ENCODE data around the gene DBNDD2. TPM values are rescaled to one million over a fixed set of nuclear protein-coding genes. Genes with fewer than 3 reads are reported as not detected.

The DBNDD2 gene
- total and polyA plus RNA-seq, 2 experiments from 2014 or later: 62.9 to 89.3 TPM

GRCh38 chr20:45423700-45424099 lies 15.6 kb downstream of the DBNDD2 start:
- Histone ChIP-seq H3K9me3 (ENCODE audit: low read depth) (no peaks in the 10 kb centered on the region), H3K27ac (no peak overlapping the region), H3K4me3 (no peak overlapping the region), H3K36me3 (peaks cover 33% of the 10 kb centered on the region), H3K27me3 (no peaks in the 10 kb centered on the region), H3K4me1 (ENCODE audit: low read depth) (no peaks in the 10 kb centered on the region)
- TF ChIP-seq, protein P1, sequence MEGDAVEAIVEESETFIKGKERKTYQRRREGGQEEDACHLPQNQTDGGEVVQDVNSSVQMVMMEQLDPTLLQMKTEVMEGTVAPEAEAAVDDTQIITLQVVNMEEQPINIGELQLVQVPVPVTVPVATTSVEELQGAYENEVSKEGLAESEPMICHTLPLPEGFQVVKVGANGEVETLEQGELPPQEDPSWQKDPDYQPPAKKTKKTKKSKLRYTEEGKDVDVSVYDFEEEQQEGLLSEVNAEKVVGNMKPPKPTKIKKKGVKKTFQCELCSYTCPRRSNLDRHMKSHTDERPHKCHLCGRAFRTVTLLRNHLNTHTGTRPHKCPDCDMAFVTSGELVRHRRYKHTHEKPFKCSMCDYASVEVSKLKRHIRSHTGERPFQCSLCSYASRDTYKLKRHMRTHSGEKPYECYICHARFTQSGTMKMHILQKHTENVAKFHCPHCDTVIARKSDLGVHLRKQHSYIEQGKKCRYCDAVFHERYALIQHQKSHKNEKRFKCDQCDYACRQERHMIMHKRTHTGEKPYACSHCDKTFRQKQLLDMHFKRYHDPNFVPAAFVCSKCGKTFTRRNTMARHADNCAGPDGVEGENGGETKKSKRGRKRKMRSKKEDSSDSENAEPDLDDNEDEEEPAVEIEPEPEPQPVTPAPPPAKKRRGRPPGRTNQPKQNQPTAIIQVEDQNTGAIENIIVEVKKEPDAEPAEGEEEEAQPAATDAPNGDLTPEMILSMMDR (IDR thresholded peaks at IDR 0.05; ENCODE audit: low read depth, low read length): no peak
- DNase-seq (ENCODE audit: low read depth in 1 of 2, low spot score in 1 of 2): no peak

DNA sequence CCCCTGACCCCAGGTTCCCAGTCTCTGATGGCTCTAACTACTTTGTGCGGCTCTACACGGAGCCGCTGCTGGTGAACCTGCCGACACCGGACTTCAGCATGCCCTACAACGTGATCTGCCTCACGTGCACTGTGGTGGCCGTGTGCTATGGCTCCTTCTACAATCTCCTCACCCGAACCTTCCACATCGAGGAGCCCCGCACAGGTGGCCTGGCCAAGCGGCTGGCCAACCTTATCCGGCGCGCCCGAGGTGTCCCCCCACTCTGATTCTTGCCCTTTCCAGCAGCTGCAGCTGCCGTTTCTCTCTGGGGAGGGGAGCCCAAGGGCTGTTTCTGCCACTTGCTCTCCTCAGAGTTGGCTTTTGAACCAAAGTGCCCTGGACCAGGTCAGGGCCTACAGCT lies 17.5 kb downstream of the DBNDD2 start:
- Histone ChIP-seq H3K4me1 (ENCODE audit: low read depth) (no peaks in the 10 kb centered on the region), H3K27ac (no peak overlapping the region), H3K36me3 (peaks cover 26% of the 10 kb centered on the region), H3K4me3 (no peak overlapping the region), H3K27me3 (no peaks in the 10 kb centered on the region), H3K9me3 (ENCODE audit: low read depth) (no peaks in the 10 kb centered on the region)
- TF ChIP-seq, protein P1 (IDR thresholded peaks at IDR 0.05; ENCODE audit: low read depth, low read length): no peak
- no peak for DNase-seq (ENCODE audit: low read depth in 1 of 2, low spot score in 1 of 2)

DNA sequence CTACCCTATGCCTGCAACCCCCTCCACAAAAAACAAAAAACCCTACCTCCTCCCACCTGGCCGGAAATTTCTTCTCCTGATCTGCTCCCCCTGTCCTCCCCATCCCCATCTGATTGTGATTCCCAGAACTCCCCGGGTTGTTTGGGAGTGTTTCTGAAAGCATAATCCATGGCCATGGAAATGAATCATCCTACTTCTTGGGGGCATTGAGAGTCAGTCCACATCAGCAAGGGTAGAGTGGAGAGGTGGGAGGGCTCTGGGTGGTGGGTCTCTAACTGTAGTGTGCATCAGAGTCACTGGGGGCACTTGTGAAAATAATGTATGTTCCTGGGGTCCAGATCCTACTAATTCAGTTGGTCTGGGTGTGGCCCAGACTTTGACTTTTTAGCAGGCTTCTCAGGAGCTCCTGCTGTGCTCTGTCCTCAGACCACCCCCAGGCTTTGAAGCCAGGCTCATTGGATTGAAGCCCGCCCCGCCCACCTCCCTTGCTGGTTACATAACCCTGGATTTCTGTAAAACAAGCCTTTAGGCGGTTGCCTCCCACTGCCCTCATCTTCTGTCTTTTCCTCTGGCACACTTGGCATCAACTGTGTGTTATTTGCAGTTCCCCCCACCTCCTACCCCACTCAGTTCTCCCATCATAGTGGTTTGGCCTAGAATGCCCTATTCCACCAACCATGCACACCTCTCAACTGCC lies 18.4 kb downstream of the DBNDD2 start:
- TF ChIP-seq, protein P1 (IDR thresholded peaks at IDR 0.05; ENCODE audit: low read depth, low read length): no peak
- no peak for DNase-seq (ENCODE audit: low read depth in 1 of 2, low spot score in 1 of 2)
- Histone ChIP-seq H3K27ac (no peak overlapping the region), H3K4me3 (no peak overlapping the region), H3K9me3 (ENCODE audit: low read depth) (no peaks in the 10 kb centered on the region), H3K4me1 (ENCODE audit: low read depth) (no peaks in the 10 kb centered on the region), H3K36me3 (peaks cover 20% of the 10 kb centered on the region), H3K27me3 (no peaks in the 10 kb centered on the region)

DNA sequence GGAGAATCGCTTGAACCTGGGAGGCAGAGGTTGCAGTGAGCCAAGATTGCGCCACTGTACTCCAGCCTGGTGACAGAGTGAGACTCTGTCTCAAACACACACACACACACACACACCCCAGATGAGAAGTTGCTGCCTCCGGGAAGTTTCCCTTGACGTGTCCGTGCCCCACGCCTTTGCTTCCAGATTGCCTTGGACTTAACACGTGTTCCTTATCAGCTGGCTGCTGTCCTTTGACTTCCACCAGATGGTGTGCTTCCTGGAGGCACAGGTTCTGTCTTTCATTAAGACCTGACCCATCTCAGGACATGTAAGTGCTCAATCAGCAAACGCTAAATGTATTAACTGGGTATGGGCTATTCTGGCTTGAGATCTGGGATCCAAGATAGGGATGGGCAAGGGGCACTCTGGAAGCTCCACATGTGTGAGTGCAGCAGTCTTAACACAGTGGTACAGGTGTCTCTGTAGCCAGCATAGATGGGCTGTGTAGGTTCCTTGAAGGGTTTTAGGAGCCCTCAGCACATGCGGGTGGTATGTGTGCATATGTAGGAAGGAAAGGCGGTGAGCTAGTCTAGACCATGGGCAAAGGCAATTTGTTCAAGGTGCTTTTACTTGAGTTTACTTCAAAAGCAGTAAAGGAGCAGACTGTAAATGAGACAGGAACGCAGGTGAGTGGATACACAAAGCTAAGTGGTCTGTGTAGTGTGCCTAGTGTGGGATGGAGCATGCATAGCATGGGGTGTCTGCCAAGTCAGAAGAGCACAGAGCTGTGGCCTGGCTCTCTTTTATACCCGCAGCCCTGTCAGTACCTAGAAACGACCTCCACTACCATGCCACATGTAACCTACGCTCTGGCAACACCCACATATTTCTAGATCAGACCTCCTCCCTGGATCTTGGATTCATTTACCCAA lies 19.4 kb downstream of the DBNDD2 start:
- Histone ChIP-seq H3K4me3 (no peak overlapping the region), H3K27me3 (no peaks in the 10 kb centered on the region), H3K4me1 (ENCODE audit: low read depth) (no peaks in the 10 kb centered on the region), H3K9me3 (ENCODE audit: low read depth) (no peaks in the 10 kb centered on the region), H3K27ac (no peak overlapping the region), H3K36me3 (peaks cover 16% of the 10 kb centered on the region)
- TF ChIP-seq, protein P1 (IDR thresholded peaks at IDR 0.05; ENCODE audit: low read depth, low read length): no peak
- peak in 1 of 2 donors; percentile 62 for DNase-seq (ENCODE audit: low read depth in 1 of 2, low spot score in 1 of 2)

DNA sequence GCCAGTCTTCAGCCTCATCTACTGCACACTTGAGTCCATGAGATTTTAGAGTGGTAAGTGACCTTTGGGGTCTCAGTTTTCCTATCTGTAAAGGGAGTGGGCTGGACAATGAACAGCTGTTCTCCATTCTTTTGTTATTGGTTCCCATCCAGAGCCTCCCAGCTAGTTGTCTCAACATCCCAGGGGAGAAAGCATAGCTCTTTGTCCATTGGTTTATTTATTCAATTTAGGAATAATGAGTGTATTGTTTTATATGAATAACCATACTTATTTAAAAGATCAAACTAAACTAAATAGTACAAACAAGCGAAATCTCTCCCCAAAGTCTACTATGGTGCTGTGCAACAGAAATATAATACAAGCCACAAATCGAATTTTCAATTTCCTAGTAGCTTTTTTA lies 21.5 kb downstream of the DBNDD2 start:
- Histone ChIP-seq H3K4me3 (no peak overlapping the region), H3K4me1 (ENCODE audit: low read depth) (no peaks in the 10 kb centered on the region), H3K27me3 (no peaks in the 10 kb centered on the region), H3K36me3 (peaks cover 6% of the 10 kb centered on the region), H3K9me3 (ENCODE audit: low read depth) (no peaks in the 10 kb centered on the region), H3K27ac (no peak overlapping the region)
- TF ChIP-seq, protein P1 (IDR thresholded peaks at IDR 0.05; ENCODE audit: low read depth, low read length): no peak
- DNase-seq (ENCODE audit: low read depth in 1 of 2, low spot score in 1 of 2): no peak
